Measurements from ENCODE around the gene RNU6-1. TPM values are rescaled to one million over a fixed set of nuclear protein-coding genes. Genes with fewer than 3 reads are reported as not detected.

Gene RNU6-1
- total RNA-seq, 1 donor, result not detected

- H3K4me3 ChIP-seq (ENCODE audit: low read depth, low read length), result no peak overlapping the region
- no peak for DNase-seq (ENCODE audit: low read depth)
- no peak for TF ChIP-seq CTCF (IDR thresholded peaks at IDR 0.05; ENCODE audit: insufficient read depth, low read length)
Measured at GRCh38 chr15:67807141-67807540, 32.7 kb downstream of the RNU6-1 start.

- DNase-seq (ENCODE audit: low read depth), result no peak
- no peak overlapping the region for H3K4me3 ChIP-seq (ENCODE audit: low read depth, low read length)
- TF ChIP-seq CTCF (IDR thresholded peaks at IDR 0.05; ENCODE audit: insufficient read depth, low read length), result no peak
Measured at GRCh38 chr15:67806536-67806935, 33.3 kb downstream of the RNU6-1 start.

GRCh38 chr15:67805666-67806516 is 34.0 kb downstream of the RNU6-1 start:
- DNase-seq (ENCODE audit: low read depth), result no peak
- H3K4me3 ChIP-seq (ENCODE audit: low read depth, low read length), result no peak overlapping the region
- TF ChIP-seq CTCF (IDR thresholded peaks at IDR 0.05; ENCODE audit: insufficient read depth, low read length), result no peak

GRCh38 chr15:67805008-67805665 is 34.7 kb downstream of the RNU6-1 start:
- DNase-seq (ENCODE audit: low read depth), result no peak

GRCh38 chr15:67803996-67804843 is 35.6 kb downstream of the RNU6-1 start:
- H3K4me3 ChIP-seq (ENCODE audit: low read depth, low read length), result no peak overlapping the region
- no peak for DNase-seq (ENCODE audit: low read depth)
- no peak for TF ChIP-seq CTCF (IDR thresholded peaks at IDR 0.05; ENCODE audit: insufficient read depth, low read length)

More at GRCh38 chr15:67805008-67805665, 34.7 kb downstream of the RNU6-1 start:
- no peak for TF ChIP-seq CTCF (IDR thresholded peaks at IDR 0.05; ENCODE audit: insufficient read depth, low read length)
- H3K4me3 ChIP-seq (ENCODE audit: low read depth, low read length), result no peak overlapping the region

- H3K4me3 ChIP-seq (ENCODE audit: low read depth, low read length), result no peak overlapping the region
- no peak for DNase-seq (ENCODE audit: low read depth)
- TF ChIP-seq CTCF (IDR thresholded peaks at IDR 0.05; ENCODE audit: insufficient read depth, low read length), result no peak
Measured at GRCh38 chr15:67803299-67803698, 36.5 kb downstream of the RNU6-1 start.

Measured in fibroblast of the aortic adventitia (primary cell).